HepG2 (cell line): Measurements from ENCODE around the gene CISD1. TPM values are rescaled to one million over a fixed set of nuclear protein-coding genes. Genes with fewer than 3 reads are reported as not detected.

Experiments used
- FOXO1 ChIP-seq: sonication (generic); formaldehyde crosslinking; IDR thresholded peaks from 2 replicates; pipeline ENCODE4 v1.4.0; 2020; ENCODE audit warnings: missing genetic modification reagents
- HCFC1 ChIP-seq: fragments of 150-350 bp; IDR thresholded peaks from 2 replicates; pipeline ENCODE4 v1.6.1; 2014; ENCODE audit warnings: low read depth, low read length
- HNRNPK ChIP-seq: fragments of 200-400 bp; formaldehyde crosslinking; IDR thresholded peaks from 2 replicates; pipeline ENCODE4 v1.6.1; 2018; ENCODE audit warnings: low read length, low read depth, moderate library complexity, mild to moderate bottlenecking; ENCODE audit not compliant: poor library complexity, severe bottlenecking
- IKZF1 ChIP-seq: fragments of 450-650 bp; IDR thresholded peaks from 2 replicates; pipeline ENCODE4 v1.7.1; 2016
- MED1 ChIP-seq: sonication (generic); formaldehyde crosslinking; IDR thresholded peaks from 2 replicates; pipeline ENCODE4 v1.4.0; 2020; ENCODE audit warnings: missing genetic modification reagents
- MTF2 ChIP-seq: sonication (generic); formaldehyde crosslinking; IDR thresholded peaks from 2 replicates; pipeline ENCODE4 v1.5.0; 2020; ENCODE audit warnings: missing genetic modification reagents, borderline replicate concordance
- PHF8 ChIP-seq: sonication (generic); formaldehyde crosslinking; IDR thresholded peaks from 2 replicates; pipeline ENCODE4 v1.5.0; 2020; ENCODE audit warnings: missing genetic modification reagents
- RXRA ChIP-seq: sonication (generic); formaldehyde crosslinking; IDR thresholded peaks from 2 replicates; pipeline ENCODE4 v1.5.1; 2020; ENCODE audit warnings: missing genetic modification reagents
- RXRB ChIP-seq: IDR thresholded peaks from 2 replicates; pipeline ENCODE4 v1.6.1; 2016; ENCODE audit warnings: borderline replicate concordance, missing genetic modification reagents, missing compliant biosample characterization
- SRSF1 ChIP-seq: fragments of 200-400 bp; formaldehyde crosslinking; optimal IDR thresholded peaks from 2 replicates; pipeline ENCODE3; 2017; ENCODE audit warnings: mild to moderate bottlenecking, low read depth, low read length, moderate library complexity
- SRY ChIP-seq: sonication (generic); formaldehyde crosslinking; IDR thresholded peaks from 2 replicates; pipeline ENCODE4 v1.8.0; 2022; ENCODE audit warnings: mild to moderate bottlenecking, missing genetic modification reagents
- TMF1 ChIP-seq: sonication (generic); formaldehyde crosslinking; IDR thresholded peaks from 2 replicates; pipeline ENCODE4 v1.8.1; 2022; ENCODE audit warnings: low read depth, missing genetic modification reagents
- TOE1 ChIP-seq: sonication (generic); formaldehyde crosslinking; IDR thresholded peaks from 2 replicates; pipeline ENCODE4 v1.4.0; 2020; ENCODE audit warnings: mild to moderate bottlenecking, missing genetic modification reagents
- TRIM24 ChIP-seq: sonication (generic); formaldehyde crosslinking; IDR thresholded peaks from 2 replicates; pipeline ENCODE4 v1.8.0; 2022; ENCODE audit warnings: mild to moderate bottlenecking, missing genetic modification reagents
- WIZ ChIP-seq: sonication (generic); formaldehyde crosslinking; IDR thresholded peaks from 2 replicates; pipeline ENCODE4 v1.5.1; 2020; ENCODE audit warnings: mild to moderate bottlenecking, missing genetic modification reagents
- ZBTB42 ChIP-seq: sonication (generic); formaldehyde crosslinking; IDR thresholded peaks from 2 replicates; pipeline ENCODE4 v1.5.0; 2020; ENCODE audit warnings: mild to moderate bottlenecking, missing genetic modification reagents
- ZSCAN25 ChIP-seq: sonication (generic); formaldehyde crosslinking; IDR thresholded peaks from 2 replicates; pipeline ENCODE4 v1.8.0; 2022; ENCODE audit warnings: mild to moderate bottlenecking, missing genetic modification reagents
- ZSCAN9 ChIP-seq: IDR thresholded peaks from 2 replicates; pipeline ENCODE4 v1.6.1; 2016; ENCODE audit warnings: borderline replicate concordance
- polyA plus RNA-seq, 8 experiments: library from polyadenylated mRNA; depleted of rRNA in 3 of 8; stranded (reverse) in 7 of 8; unstranded in 1 of 8; fragments of >200 nt; fragmentation: Illumina TruSeq in 4 of 8; extraction: Trizol in 4 of 8; gene quantifications; 2 replicates each; pipeline versions ENCODE4 v1.2.1 to v1.2.3, GENCODE V29; 2011 to 2016; ENCODE audit warnings: low read depth in 4 of 8, missing spikeins in 1 of 8, mixed read lengths in 1 of 8; ENCODE audit not compliant: insufficient read depth in 1 of 8
- total RNA-seq, 5 experiments: library from RNA; depleted of rRNA; stranded (reverse); fragments of >200 nt; fragmentation: Illumina TruSeq; extraction: Trizol; gene quantifications; 2 replicates each; pipeline ENCODE4 v1.2.3, GENCODE V29; 2016; ENCODE audit warnings: low read depth in 1 of 5
- TF ChIP-seq, protein P1 (sequence below): sonication (generic); formaldehyde crosslinking; IDR thresholded peaks from 2 replicates; pipeline ENCODE4 v1.4.0; 2020; ENCODE audit warnings: mild to moderate bottlenecking, missing genetic modification reagents
- TF ChIP-seq, protein P2 (sequence below): sonication (generic); formaldehyde crosslinking; IDR thresholded peaks from 2 replicates; pipeline ENCODE4 v1.8.1; 2022; ENCODE audit warnings: mild to moderate bottlenecking, missing genetic modification reagents
- TF ChIP-seq, protein P3 (sequence below): sonication (generic); formaldehyde crosslinking; IDR thresholded peaks from 2 replicates; pipeline ENCODE4 v1.8.0; 2022; ENCODE audit warnings: mild to moderate bottlenecking, missing genetic modification reagents
- TF ChIP-seq, protein P4 (sequence below): sonication (generic); formaldehyde crosslinking; IDR thresholded peaks from 2 replicates; pipeline ENCODE4 v1.5.0; 2020; ENCODE audit warnings: missing genetic modification reagents, mild to moderate bottlenecking, borderline replicate concordance

CISD1 gene
- total and polyA plus RNA-seq, 2 of the 13 experiments (the other 11 are each of a cell fraction or from before 2014, with no cell fraction given), result 63.4 to 78.9 TPM

DNA sequence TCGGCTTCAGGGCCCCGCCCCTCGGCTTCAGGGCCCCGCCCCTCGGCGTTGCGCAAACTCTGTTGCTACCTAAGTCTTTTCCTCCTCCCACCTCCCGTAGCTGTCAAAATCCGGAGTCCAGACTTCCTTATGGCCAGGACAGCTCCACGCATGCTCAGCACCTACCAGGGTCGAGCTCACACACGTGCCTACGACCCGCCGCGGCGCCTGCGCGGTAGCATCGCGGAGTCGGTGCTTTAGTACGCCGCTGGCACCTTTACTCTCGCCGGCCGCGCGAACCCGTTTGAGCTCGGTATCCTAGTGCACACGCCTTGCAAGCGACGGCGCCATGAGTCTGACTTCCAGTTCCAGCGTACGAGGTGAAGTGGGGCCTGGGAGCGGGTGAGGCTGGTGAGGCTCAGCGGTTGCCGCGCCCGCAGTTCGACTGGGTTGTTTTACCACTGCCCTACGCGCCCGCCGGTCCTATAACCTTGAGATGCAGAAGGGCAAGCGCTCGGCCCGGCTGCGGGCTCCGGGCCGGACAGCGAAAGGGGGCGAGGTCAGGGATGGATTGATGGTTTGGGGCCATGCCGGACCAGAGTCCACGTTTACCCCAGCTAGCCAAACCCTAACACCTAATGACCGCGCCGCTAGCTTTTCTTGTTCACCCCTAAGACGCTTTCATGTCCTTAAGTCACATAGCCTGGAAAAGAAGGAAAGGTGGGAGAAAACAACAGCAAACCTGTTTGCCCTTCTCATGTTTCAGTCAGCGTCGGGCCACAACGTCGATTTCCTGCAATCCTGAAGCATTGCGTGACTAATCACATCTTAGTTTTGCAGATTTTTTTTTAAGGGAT lies at the start of gene CISD1 (continued):
- TF ChIP-seq, protein P1, sequence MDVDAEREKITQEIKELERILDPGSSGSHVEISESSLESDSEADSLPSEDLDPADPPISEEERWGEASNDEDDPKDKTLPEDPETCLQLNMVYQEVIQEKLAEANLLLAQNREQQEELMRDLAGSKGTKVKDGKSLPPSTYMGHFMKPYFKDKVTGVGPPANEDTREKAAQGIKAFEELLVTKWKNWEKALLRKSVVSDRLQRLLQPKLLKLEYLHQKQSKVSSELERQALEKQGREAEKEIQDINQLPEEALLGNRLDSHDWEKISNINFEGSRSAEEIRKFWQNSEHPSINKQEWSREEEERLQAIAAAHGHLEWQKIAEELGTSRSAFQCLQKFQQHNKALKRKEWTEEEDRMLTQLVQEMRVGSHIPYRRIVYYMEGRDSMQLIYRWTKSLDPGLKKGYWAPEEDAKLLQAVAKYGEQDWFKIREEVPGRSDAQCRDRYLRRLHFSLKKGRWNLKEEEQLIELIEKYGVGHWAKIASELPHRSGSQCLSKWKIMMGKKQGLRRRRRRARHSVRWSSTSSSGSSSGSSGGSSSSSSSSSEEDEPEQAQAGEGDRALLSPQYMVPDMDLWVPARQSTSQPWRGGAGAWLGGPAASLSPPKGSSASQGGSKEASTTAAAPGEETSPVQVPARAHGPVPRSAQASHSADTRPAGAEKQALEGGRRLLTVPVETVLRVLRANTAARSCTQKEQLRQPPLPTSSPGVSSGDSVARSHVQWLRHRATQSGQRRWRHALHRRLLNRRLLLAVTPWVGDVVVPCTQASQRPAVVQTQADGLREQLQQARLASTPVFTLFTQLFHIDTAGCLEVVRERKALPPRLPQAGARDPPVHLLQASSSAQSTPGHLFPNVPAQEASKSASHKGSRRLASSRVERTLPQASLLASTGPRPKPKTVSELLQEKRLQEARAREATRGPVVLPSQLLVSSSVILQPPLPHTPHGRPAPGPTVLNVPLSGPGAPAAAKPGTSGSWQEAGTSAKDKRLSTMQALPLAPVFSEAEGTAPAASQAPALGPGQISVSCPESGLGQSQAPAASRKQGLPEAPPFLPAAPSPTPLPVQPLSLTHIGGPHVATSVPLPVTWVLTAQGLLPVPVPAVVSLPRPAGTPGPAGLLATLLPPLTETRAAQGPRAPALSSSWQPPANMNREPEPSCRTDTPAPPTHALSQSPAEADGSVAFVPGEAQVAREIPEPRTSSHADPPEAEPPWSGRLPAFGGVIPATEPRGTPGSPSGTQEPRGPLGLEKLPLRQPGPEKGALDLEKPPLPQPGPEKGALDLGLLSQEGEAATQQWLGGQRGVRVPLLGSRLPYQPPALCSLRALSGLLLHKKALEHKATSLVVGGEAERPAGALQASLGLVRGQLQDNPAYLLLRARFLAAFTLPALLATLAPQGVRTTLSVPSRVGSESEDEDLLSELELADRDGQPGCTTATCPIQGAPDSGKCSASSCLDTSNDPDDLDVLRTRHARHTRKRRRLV, result peak; percentile 58; the same call in 1 of the 2 replicates
- peak; percentile 79; the same call in 1 of the 2 replicates for TF ChIP-seq RXRB
- peak; percentile 89; the same call in 1 of the 2 replicates for TF ChIP-seq SRY (CRISPR knock-in tag)
- TF ChIP-seq RXRA (CRISPR knock-in tag), result peak; percentile 81; the same call in 1 of the 2 replicates
- TF ChIP-seq ZBTB42 (CRISPR knock-in tag), result peak; percentile 88
- TF ChIP-seq MED1 (CRISPR knock-in tag), result peak; percentile 83
- peak; percentile 92 for TF ChIP-seq PHF8 (CRISPR knock-in tag)
- TF ChIP-seq FOXO1 (CRISPR knock-in tag), result peak; percentile 82; the same call in 1 of the 2 replicates
- peak; percentile 94 for TF ChIP-seq ZSCAN9 (CRISPR knock-in tag)
- TF ChIP-seq MTF2 (CRISPR knock-in tag), result no peak
- TF ChIP-seq, protein P2, sequence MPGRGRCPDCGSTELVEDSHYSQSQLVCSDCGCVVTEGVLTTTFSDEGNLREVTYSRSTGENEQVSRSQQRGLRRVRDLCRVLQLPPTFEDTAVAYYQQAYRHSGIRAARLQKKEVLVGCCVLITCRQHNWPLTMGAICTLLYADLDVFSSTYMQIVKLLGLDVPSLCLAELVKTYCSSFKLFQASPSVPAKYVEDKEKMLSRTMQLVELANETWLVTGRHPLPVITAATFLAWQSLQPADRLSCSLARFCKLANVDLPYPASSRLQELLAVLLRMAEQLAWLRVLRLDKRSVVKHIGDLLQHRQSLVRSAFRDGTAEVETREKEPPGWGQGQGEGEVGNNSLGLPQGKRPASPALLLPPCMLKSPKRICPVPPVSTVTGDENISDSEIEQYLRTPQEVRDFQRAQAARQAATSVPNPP (CRISPR knock-in tag), result peak; percentile 99
- TF ChIP-seq, protein P3, sequence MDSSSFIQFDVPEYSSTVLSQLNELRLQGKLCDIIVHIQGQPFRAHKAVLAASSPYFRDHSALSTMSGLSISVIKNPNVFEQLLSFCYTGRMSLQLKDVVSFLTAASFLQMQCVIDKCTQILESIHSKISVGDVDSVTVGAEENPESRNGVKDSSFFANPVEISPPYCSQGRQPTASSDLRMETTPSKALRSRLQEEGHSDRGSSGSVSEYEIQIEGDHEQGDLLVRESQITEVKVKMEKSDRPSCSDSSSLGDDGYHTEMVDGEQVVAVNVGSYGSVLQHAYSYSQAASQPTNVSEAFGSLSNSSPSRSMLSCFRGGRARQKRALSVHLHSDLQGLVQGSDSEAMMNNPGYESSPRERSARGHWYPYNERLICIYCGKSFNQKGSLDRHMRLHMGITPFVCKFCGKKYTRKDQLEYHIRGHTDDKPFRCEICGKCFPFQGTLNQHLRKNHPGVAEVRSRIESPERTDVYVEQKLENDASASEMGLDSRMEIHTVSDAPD (CRISPR knock-in tag), result peak; percentile 94
- no peak for TF ChIP-seq TRIM24 (CRISPR knock-in tag)
- peak; percentile 81; the same call in 1 of the 2 replicates for TF ChIP-seq TOE1 (CRISPR knock-in tag)
- no peak for TF ChIP-seq HNRNPK
- no peak; the same call in 1 of the 2 replicates for TF ChIP-seq ZSCAN25 (CRISPR knock-in tag)
- TF ChIP-seq IKZF1, result no peak
- TF ChIP-seq, protein P4, sequence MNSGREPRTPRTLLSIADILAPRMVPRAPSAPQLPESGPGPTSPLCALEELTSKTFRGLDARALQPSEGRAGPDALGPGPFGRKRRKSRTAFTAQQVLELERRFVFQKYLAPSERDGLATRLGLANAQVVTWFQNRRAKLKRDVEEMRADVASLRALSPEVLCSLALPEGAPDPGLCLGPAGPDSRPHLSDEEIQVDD (CRISPR knock-in tag), result peak; percentile 88; the same call in 1 of the 2 replicates
- peak; percentile 16; the same call in 1 of the 2 replicates for TF ChIP-seq HCFC1
- peak; percentile 72 for TF ChIP-seq SRSF1
- peak; percentile 84; the same call in 1 of the 2 replicates for TF ChIP-seq WIZ (CRISPR knock-in tag)
- TF ChIP-seq TMF1 (CRISPR knock-in tag), result peak; percentile 95
